HG02588 (cell line): ENCODE data around the gene GGTLC2.
"Not testable (repeated sequence)": the region's sequence is repeated elsewhere in the genome, so short reads cannot be mapped to it uniquely, and the experiment has no call there.

Experiments
- ATAC-seq: cut with Tn5 transposase; IDR thresholded peaks from one replicate; pipeline ENCODE4 v1.9.1; 2021; ENCODE audit warnings: mild to moderate bottlenecking, moderate library complexity; ENCODE audit not compliant: unreplicated experiment

Gene GGTLC2

DNA sequence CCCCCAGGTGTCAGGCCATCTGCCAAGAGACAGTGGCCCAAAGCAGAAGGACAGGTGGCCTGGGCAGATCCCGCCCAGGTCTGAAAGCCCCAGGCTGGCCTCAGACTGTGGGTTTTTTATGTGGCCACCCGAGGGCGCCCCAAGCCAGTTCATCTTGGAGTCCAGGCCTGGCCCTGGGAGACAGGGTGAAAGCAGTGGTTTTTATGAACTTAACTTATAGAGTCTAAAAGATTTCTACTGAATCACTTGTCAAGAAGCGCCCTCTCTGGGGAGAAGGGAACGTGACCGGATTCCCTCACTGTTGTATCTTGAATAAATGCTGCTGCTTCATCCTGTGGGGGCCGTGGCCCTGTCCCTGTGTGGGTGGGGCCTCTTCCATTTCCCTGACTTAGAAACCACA lies 8.2 kb upstream of the GGTLC2 start:
- ATAC-seq, result not testable (repeated sequence)

GRCh38 chr22:22638313-22638712 lies 6.1 kb upstream of the GGTLC2 start:
- ATAC-seq, result not testable (repeated sequence)

DNA sequence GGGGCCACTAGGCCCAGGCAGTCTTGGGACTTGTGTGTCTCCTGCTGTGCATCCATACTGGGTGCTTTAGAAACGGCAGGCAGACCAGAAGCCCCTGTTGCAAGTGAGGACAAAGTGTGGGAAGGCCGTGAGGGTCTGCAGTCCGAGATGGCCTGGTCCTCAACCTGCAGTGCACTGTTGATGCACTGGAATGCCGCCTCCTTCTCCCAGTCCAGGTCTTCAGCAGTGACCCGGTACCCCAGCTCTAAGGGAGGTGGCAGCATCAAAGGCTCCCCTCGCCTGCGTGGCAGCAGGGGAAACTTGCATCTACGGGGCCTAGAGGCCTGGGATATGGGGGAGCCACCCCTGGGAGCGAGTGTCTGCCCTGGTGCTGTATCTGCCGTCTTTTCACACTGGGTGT lies 2.2 kb upstream of the GGTLC2 start:
- ATAC-seq, result not testable (repeated sequence)

- not testable (repeated sequence) for ATAC-seq
Measured at GRCh38 chr22:22645969-22646368, 1.6 kb downstream of the GGTLC2 start.

DNA sequence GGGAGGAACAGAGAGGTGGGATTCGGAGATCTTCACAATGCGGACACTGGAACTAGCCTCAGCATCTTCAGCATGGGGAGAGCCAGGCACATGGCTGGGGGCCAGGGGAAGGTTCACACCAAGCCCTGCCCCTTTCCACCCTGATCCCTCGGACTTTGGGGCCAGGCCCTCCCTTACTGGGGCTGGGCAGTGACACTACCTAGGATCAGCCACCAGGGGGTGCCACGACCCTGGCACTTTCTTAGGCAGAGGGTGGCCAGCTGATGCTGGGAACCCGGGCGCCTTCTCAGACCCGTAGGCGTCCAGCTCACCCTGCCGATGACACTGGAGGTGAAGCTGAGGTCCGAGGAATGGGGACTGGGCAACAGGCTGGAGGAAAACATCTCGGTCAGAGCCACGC lies 3.5 kb downstream of the GGTLC2 start:
- ATAC-seq, result not testable (repeated sequence)

DNA sequence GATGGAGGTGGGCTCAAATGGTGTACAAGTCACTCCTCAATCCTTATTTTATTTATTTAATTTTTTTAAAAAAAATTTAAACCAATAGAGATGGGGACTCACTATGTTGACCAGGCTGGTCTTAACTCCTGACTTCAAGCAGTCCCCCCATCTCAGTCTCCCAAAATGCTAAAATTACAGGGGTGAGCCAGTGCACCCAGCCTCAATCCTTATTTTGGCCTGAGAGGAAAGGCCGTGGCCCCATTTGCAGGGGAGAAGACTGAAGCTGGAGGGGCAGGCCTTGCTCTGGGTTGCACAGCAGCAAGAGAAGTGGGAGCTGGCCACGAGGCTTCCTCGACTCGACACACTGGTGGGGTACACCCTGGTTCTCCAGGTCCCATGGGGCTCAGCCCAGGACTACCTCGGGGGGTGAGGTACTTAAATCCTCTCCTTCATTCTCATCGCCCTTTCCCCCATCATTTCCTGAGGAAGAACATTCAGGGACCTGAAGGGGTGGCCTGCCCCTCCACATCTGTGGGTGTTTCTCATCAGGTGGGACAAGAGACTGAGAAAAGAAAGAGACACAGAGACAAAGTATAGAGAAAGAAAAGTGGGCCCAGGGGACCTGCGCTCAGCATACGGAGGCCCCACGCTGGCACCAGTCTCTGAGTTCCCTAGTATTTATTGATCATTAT lies 4.6 kb downstream of the GGTLC2 start:
- not testable (repeated sequence) for ATAC-seq

DNA sequence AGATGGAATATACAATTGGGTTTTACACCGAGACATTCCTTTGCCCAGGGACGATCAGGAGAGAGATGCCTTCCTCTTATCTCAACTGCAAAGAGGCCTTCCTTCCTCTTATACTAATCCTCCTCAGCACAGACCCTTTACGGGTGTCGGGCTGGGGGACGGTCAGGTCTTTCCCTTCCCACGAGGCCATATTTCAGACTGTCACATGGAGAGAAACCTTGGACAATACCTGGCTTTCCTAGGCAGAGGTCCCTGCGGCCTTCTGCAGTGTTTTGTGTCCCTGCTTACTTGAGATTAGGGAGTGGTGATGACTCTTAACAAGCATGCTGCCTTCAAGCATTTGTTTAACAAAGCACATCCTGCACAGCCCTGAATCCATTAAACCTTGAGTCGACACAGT lies 5.3 kb downstream of the GGTLC2 start:
- ATAC-seq, result not testable (repeated sequence)

DNA sequence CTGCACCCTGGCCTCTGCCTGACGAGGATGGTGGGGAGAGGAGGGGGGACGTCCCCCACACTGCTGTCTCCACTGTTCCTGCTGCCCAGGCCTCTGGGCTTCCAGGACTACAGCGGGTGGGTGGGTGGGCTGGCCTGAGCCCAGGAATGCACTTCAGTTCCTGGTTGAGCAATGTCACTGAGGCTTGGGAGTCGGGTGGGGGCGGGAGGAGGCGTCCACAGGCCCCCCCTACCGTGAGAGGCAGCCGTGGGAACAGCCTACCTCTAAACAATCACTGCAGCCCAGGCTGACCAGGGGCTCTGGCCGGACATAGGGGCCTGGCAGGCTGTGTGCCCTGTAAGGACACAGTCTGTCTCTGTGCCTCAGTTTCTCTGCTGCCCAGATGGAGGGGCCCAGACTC lies 6.0 kb downstream of the GGTLC2 start:
- ATAC-seq, result not testable (repeated sequence)

DNA sequence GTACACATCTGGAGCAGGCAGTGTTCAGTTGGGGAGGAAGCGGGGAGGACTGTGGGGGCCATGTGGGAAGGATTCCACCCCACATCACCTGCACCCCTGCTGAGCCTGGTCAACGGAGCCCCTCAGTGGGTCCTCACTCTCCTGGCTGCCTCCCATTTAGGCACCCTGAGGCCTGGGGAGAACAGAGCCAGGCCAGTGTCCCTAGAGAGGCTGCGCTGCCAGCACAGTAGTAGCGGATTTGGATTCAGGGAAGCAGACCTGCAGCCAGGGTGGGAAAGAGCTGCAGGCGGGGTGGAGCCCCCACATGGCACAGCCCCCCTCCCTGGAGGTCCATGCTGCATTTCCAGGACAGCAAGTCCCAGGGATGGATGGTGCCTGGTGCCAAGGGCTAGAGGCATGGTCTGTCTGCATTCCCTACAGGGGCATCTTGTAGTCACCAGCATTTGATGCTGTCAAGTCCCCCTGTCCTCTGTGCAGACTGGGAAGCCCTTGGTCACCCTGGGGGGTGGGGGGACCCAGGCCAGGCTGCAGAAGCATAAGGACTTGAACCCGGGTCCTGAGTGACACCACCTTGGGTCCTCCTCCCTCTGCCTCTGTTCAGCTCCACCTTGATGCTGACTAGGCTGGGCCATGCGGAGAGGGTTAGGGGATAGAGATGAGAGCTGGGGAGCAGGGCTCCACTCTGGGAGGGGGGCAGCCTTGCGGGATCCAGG lies 6.5 kb downstream of the GGTLC2 start:
- not testable (repeated sequence) for ATAC-seq

- ATAC-seq, result not testable (repeated sequence)
Measured at GRCh38 chr22:22651593-22651992, 7.2 kb downstream of the GGTLC2 start.

DNA sequence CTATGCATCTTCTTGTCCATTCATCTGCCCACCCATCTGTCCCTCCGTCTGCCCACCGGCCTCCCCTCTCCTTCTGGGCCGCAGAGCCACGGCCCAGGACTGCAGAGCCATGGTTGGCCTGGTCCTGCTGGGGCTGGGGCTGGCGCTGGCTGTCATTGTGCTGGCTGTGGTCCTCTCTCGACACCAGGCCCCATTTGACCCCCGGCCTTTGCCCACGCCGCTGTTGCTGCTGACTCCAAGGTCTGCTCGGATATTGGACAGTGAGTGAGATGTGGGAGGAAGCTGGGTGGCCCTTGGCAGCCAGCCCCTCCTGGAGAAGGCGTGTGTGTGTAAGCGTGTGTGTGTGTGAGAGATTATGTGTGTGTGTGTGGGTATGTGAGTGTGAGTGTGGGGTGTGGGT lies 7.7 kb downstream of the GGTLC2 start:
- not testable (repeated sequence) for ATAC-seq

GRCh38 chr22:22652573-22652972 lies 8.2 kb downstream of the GGTLC2 start:
- not testable (repeated sequence) for ATAC-seq

GRCh38 chr22:22653677-22654381 lies 9.4 kb downstream of the GGTLC2 start:
- ATAC-seq, result not testable (repeated sequence)

DNA sequence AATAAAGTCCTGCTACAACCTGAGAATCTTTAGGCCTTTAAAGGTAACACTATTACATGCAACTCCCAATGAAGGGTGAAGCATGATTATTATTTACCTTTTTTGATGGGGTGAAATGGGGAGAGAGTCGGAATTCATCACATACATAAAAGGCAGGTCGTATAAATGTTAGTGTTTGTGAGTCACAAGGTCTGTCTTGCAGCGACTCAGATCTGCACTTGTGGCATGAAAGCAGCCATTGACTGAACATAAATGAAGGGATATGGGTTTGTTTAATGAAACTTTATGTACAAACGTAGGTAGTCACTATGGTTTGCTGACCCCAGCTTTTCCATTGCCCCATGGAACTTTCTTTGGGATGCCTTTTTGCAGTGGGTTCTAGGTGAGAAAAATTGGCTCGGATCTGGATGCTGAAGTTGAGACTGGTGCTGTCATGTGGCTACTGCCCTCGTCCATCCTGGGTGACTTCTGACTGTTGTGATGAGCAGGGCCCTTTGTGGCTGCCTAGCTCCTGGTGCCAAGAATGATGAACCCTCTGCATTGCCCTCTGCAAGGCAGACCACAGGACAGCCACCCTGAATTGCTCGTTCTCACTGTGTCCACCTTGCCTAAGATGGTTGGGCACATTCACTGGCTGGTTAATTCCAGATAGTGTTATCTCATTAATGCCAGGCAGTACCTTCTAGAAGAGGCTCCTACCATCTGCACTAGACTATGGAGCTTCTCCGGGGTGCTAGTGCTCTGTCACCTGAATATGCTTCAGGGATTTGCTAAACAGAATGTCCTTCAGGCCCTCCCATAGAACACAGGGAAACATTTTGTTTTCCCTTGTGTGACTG lies 11.3 kb downstream of the GGTLC2 start:
- ATAC-seq, result no peak

- ATAC-seq, result no peak
Measured at GRCh38 chr22:22657712-22658111, 13.3 kb downstream of the GGTLC2 start.

GRCh38 chr22:22661275-22661674 lies 16.9 kb downstream of the GGTLC2 start:
- no peak for ATAC-seq

DNA sequence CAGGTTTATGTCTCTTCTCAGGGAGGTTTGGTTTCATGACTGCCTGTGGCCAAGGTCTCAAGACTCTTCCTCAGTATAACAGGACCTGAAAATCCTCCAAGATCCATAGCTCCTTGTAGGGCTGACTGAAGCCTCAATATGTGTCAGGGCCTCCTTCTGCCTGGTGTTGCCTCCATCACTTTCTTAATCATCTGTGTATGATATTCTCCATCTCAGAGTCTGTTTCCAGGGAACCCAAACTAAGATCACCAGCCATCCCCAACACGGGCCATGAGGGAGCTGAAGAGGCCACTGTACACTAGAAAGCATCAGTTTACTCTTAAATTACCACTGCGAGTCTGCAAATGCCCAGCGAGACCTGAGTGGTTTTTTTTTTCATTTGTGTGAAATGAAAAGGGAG lies 17.7 kb downstream of the GGTLC2 start:
- no peak for ATAC-seq

- no peak for ATAC-seq
Measured at GRCh38 chr22:22663861-22664800, 19.7 kb downstream of the GGTLC2 start.

GRCh38 chr22:22666307-22667091 lies 22.1 kb downstream of the GGTLC2 start:
- ATAC-seq, result no peak
